SK-N-DZ (cell line): ENCODE measurements around the gene GGN.
"Not testable (repeated sequence)": the region's sequence is repeated elsewhere in the genome, so short reads cannot be mapped to it uniquely, and the experiment has no call there.

ENCODE experiments used
- DNase-seq: peaks from one replicate; pipeline ENCODE4 v3.0.0-alpha.2; 2015; ENCODE audit warnings: low spot score

The GGN gene

GRCh38 chr19:38411041-38411712 is 23.3 kb upstream of the GGN start:
- no peak for DNase-seq

DNA sequence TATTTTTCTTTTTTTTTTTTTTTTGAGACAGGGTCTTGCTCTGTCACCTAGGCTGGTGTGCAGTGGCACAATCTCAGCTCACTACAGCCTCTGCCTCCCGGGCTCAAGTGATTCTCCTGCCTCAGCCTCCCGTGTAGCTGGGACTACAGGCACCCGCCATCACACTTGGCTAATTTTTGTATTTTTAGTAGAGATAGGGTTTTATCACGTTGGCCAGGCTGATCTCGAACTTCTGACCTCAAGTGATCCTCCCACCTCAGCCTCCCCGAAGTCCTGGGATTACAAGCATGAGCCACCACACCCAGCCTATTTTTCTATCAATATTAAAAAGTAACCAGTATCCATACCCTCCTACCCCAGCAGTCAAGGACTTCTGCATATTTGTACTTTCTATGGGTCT is 22.6 kb upstream of the GGN start:
- not testable (repeated sequence) for DNase-seq

GRCh38 chr19:38409631-38410133 is 21.8 kb upstream of the GGN start:
- DNase-seq: no peak

GRCh38 chr19:38405276-38405675 is 17.4 kb upstream of the GGN start:
- DNase-seq: no peak

GRCh38 chr19:38404858-38405257 is 17.0 kb upstream of the GGN start:
- DNase-seq: no peak

DNA sequence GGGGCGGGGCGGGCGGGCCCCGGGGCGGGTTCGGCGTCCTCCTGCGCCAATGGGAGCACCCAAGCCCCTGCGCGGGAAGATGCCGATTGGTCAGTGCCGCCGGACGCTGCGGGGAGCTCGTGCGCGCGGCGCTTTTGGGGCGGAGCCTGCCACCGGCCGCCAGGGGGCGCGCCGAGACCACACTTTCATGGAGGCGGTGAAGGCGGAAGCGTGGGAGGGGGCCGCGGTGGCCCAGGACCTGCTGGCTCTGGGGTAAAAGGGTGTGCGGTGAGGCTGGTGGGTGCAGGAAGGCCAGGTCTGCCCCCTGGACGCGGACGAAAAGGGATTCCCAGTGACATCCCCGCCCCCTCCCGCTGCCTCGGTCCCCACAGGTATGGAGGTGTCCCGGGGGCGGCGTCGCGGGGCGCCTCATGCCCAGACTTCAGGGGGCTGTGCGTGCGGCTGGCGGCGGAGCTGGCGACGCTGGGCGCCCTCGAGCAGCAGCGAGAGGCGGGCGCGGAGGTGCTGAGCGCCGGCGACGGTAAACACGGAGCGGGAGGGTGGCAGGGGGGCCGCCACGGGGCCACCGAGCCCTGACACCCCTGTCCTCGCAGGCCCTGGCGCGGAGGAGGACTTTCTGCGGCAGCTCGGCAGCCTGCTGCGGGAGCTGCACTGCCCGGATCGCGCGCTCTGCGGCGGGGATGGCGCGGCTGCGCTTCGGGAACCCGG is 15.3 kb upstream of the GGN start, which contains the start of gene FAM98C:
FAM98C (plus strand) TSS at position 127 of the 708 bp plus-strand sequence; CDS start at position 188, 61 bp downstream.
- DNase-seq: peak; percentile 95

- no peak for DNase-seq
Observed at GRCh38 chr19:38402623-38402966, 14.8 kb upstream of the GGN start.

DNA sequence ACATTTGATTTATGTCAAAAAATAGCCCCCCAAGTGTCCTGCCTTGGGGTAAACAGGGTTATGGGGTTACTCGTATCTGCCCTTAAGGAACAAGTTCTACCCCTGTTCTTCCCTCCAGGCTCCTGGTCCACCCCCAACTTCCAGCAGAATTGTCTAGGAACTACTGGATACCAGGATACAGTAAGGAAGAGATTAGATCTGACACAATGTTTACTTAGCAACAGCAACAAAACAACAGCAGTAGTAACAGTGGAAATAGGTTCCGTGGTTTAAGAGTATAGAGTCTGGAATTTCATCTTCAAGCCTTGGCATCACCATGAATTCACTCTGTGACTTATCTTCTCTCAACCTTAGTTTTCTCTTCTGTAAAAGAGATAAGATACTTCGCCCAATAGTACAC is 13.3 kb upstream of the GGN start:
- DNase-seq: no peak

DNA sequence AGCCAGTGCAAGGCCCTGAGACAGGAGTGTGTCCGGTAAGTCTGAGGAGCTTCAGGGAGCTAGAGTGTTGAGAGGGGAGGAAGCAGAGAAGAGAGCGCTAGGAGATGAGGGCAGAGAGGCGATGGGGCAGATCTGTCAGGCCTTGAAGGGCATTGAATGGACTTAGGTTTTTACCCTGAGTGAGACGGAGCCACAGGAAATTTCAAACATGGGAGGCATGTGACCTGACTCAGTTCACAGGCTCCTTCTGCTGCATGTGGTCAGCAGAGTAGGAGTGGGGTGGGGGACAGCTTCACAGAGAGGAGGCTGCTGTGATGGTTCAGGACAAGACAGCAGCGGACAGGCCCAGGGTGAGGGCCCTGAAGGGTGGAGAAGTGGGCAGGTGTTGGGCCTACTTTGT is 12.5 kb upstream of the GGN start:
- DNase-seq: no peak

- no peak for DNase-seq
Observed at GRCh38 chr19:38399537-38399936, 11.7 kb upstream of the GGN start.

DNA sequence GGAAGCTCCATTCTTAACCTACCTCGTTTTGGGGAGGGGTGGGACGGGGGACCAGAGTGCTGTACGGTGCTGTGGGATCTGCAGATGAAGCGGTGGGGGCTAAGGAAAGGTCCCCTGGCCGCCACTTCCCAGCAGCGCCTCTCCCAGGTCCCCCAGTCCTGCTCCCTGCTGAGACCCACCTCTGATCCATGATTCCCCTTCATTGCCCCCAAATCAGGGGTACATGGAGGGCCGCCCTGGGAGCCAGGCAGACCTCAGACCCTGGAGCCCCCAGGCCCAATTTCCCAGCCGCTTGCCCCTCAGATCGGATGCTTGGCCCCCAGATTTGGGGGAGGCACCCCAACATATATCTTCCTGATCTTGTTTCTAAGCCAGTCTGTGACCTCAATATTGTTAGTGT is 11.2 kb upstream of the GGN start:
- no peak for DNase-seq

- no peak for DNase-seq
Observed at GRCh38 chr19:38395381-38396114, 7.7 kb upstream of the GGN start.

- DNase-seq: no peak
Observed at GRCh38 chr19:38394488-38394887, 6.7 kb upstream of the GGN start.

- DNase-seq: no peak
Observed at GRCh38 chr19:38392707-38393308, 5.0 kb upstream of the GGN start.

DNA sequence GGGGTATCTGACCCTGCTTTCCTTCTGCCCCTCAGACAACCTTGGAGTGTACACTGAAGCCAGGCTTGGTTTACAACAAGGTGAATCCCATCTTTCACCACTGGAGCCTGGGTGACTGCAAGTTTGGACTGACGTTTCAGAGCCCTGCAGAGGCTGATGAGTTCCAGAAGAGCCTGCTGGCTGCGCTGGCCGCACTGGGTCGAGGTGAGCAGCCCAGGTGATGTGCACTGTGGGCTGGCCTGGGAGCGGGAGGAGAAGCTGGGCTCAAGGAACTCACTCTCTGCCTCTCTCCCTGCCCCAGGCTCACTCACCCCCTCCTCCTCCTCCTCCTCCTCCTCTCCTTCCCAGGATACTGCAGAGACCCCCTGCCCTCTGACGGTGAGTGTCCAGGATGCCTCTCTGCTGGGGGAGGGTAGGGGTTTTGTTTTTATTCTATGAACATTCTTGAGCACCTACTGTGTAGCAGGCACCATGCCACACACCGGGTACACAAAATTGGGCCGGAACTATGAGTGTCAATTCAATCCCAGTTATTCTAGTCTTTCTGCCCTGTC is 4.2 kb upstream of the GGN start:
- DNase-seq: no peak

DNA sequence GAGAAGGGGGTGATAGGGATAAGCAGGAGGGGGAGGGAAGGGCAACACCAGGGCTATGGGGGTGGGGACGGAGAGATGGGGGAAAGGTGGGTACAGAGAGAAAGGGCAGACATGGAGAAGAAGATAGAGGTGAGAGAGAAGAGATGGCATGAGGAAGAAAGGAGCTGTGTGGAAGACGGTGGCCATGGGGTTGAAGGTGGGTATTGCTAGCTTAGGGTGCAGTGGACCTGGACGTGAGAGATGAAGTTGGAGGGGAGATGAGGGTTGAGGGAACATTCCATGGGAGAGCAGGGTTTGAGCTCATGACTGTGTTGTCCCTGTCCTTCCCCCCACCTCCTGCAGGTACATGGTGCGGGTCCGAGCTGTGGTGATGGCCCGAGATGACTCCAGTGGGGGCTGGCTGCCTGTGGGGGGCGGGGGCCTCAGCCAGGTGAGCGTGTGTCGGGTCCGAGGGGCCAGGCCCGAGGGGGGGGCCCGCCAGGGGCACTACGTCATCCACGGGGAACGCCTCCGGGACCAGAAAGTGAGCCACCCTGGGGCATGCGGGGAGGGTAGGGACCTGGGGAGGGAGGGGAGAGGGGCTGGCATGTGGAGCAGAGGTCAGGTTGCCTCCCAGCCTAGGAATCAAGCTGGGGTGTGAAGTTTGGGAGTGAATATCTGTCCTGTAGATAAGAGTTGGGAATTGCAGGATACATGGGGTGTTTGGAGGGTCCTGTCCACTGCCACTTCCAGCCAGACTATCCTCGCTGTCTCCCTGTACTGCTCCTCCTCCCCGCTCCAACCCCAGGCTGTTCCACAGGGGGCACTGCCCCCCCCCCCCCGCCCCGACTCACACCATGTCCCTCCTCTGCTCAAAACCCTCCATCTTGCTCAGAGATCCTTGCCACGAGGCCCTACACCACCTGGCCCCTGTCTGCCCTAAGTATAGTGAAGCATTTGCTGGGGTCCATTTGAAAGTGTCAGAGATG is 2.4 kb upstream of the GGN start:
- no peak for DNase-seq

DNA sequence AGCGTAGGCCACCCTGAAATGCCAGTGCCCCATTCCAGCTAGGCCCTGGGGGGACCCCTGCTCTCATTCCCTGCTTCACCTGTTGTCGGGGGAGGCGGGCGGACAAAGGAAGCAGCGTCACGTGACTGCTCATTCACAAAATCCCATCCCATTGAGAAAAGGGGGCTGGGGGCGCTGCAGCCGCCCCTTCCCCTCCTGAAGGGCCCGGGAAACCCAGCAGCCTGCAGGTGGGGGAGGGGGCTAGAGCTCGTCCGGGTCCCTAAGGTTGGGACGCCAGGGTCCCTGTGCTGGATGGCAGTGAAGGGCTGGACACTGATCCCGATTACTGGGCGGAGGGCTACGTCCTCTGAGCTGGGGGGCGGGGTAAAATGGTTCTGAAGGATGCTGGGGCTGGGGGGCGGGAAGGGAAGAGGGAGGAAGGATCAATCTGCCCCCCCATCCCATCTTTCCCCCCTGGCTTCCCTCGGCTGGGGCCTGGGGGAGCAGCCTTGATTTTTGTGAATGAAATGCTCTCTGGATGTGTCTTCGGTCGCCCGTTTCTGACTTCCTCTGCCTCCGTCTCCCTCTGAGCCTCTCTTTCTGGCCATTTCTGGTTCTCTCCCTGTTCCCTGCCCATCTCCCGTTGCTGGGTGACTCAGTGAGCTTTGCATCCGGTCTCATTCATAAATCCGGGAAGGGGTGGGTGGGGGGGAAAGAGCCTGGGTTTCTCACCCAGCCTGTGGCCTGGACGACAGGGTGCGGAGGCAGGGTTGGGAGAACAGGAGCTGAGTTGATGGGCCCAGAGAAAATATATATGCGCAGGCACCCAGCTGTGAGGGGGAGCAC is 1.5 kb upstream of the GGN start:
- peak; percentile 34 for DNase-seq

DNA sequence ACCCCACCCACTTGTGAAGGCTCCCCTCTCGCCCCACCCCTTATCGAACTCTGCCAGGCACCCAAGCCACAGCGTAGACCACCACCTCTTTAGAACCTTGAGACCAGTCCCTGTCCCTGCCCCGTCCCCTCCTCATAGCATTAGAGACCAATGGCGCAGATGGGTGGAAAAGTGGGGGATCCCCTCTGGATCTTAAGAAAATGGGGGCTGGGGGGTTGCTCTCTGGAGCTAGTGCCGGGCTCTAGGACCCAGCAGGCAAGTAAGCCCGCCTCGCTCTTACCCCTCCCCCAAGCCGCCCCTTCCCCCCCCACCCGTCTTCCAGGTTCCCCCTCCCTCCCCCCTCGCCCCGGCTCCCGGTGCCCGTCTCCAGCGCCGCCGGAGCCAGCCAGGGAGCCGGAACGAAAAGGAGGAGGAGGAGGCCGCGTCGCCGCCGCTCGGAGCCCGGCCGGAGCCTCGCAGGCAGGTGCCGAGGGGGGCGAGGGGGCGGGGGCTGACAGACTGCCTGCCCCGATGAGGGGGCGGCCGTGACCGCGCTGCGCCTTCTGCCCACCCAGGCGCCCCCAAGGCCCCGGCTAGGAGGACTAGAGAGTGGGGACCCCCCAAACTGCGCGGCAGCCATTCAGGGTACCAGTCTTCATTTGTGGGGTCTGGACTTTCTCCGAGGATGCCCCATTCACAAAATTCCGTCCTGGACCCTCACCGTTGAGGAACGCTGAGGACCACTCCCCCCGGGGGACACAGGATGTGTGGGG is 691 bp upstream of the GGN start, which contains the start of gene SPRED3:
SPRED3 (plus strand) TSS at position 349 of the 752 bp plus-strand sequence. CDS start 1,606 bp downstream, outside the sequence.
- DNase-seq: no peak
